H9 (cell line): ENCODE data around the gene SCIMP. TPM values are rescaled to one million over a fixed set of nuclear protein-coding genes. Genes with fewer than 3 reads are reported as not detected.

ENCODE experiments used
- DNase-seq: peaks from one replicate; pipeline ENCODE4 v3.0.0-alpha.2; 2017
- H2AFZ ChIP-seq: one replicate; pipeline ENCODE4 v1.6.1; 2013; ENCODE audit warnings: mild to moderate bottlenecking, low read length, control low read depth, moderate library complexity
- H2AK5ac ChIP-seq: 2 replicates; pipeline ENCODE4 v1.6.1; 2013; ENCODE audit warnings: low read length, control low read depth, mixed read lengths; ENCODE audit not compliant: insufficient read length
- H2BK120ac ChIP-seq: one replicate; pipeline ENCODE4 v1.6.1; 2013; ENCODE audit warnings: low read depth, mild to moderate bottlenecking, low read length, control low read depth, inconsistent platforms; ENCODE audit not compliant: poor library complexity, severe bottlenecking
- H2BK12ac ChIP-seq: 2 replicates; pipeline ENCODE4 v1.6.1; 2013; ENCODE audit warnings: low read length, control low read depth, mixed read lengths, low read depth; ENCODE audit not compliant: insufficient read length
- H2BK15ac ChIP-seq: 2 replicates; pipeline ENCODE4 v1.6.1; 2013; ENCODE audit warnings: low read depth, low read length, control low read depth
- H2BK20ac ChIP-seq: one replicate; pipeline ENCODE4 v1.6.1; 2013; ENCODE audit warnings: low read depth, mild to moderate bottlenecking, low read length, control low read depth, inconsistent platforms; ENCODE audit not compliant: poor library complexity, severe bottlenecking
- H2BK5ac ChIP-seq: 2 replicates; pipeline ENCODE4 v1.6.1; 2013; ENCODE audit warnings: low read length, control low read depth, mixed read lengths; ENCODE audit not compliant: insufficient read length
- H3K14ac ChIP-seq: 2 replicates; pipeline ENCODE4 v1.6.1; 2013; ENCODE audit warnings: low read length, control low read depth; ENCODE audit not compliant: insufficient read depth
- H3K18ac ChIP-seq: 2 replicates; pipeline ENCODE4 v1.6.1; 2013; ENCODE audit warnings: low read depth, mild to moderate bottlenecking, mixed read lengths, low read length, control low read depth; ENCODE audit not compliant: insufficient read length
- H3K23ac ChIP-seq: 2 replicates; pipeline ENCODE4 v1.6.1; 2013; ENCODE audit warnings: low read length, control low read depth, mixed read lengths, low read depth; ENCODE audit not compliant: insufficient read length
- H3K23me2 ChIP-seq: 2 replicates; pipeline ENCODE4 v1.6.1; 2013; ENCODE audit warnings: low read depth, mild to moderate bottlenecking, mixed read lengths, low read length, control low read depth; ENCODE audit not compliant: insufficient read length, poor library complexity, severe bottlenecking
- H3K27ac ChIP-seq: 2 replicates; pipeline ENCODE4 v1.5.1; 2013; ENCODE audit warnings: low read length, control low read depth, mixed read lengths, low read depth; ENCODE audit not compliant: insufficient read length
- H3K27me3 ChIP-seq: 2 replicates; pipeline ENCODE4 v1.6.1; 2013; ENCODE audit warnings: low read length, control low read depth, inconsistent platforms; ENCODE audit not compliant: insufficient read depth
- H3K4ac ChIP-seq: 2 replicates; pipeline ENCODE4 v1.6.1; 2013; ENCODE audit warnings: low read depth, mild to moderate bottlenecking, control low read depth, inconsistent platforms, low read length, moderate library complexity
- H3K4me1 ChIP-seq: 2 replicates; pipeline ENCODE4 v1.6.1; 2013; ENCODE audit warnings: low read length, control low read depth, inconsistent platforms; ENCODE audit not compliant: insufficient read depth
- H3K4me2 ChIP-seq: 2 replicates; pipeline ENCODE4 v1.6.1; 2013; ENCODE audit warnings: low read length, control low read depth, mixed read lengths; ENCODE audit not compliant: insufficient read length, insufficient read depth
- H3K56ac ChIP-seq: 2 replicates; pipeline ENCODE4 v1.6.1; 2013; ENCODE audit warnings: low read depth, mild to moderate bottlenecking, mixed read lengths, low read length, control low read depth; ENCODE audit not compliant: insufficient read length
- H3K79me1 ChIP-seq: 2 replicates; pipeline ENCODE4 v1.6.1; 2013; ENCODE audit warnings: low read depth, mild to moderate bottlenecking, moderate library complexity, low read length, control low read depth, inconsistent platforms; ENCODE audit not compliant: insufficient read depth, poor library complexity, severe bottlenecking
- H3K79me2 ChIP-seq: 2 replicates; pipeline ENCODE4 v1.6.1; 2013; ENCODE audit warnings: low read length, control low read depth, inconsistent platforms; ENCODE audit not compliant: insufficient read depth
- H3K9ac ChIP-seq: 2 replicates; pipeline ENCODE4 v1.6.1; 2013; ENCODE audit warnings: low read length, control low read depth, mixed read lengths; ENCODE audit not compliant: insufficient read length; ENCODE audit errors: extremely low read depth
- H3K9me3 ChIP-seq: one replicate; pipeline ENCODE4 v1.6.1; 2013; ENCODE audit warnings: low read depth, low read length, inconsistent platforms; ENCODE audit not compliant: control insufficient read depth
- H3T11ph ChIP-seq: one replicate; pipeline ENCODE4 v1.6.1; 2013; ENCODE audit warnings: mild to moderate bottlenecking, low read length, control low read depth, inconsistent platforms
- H4K20me1 ChIP-seq: one replicate; pipeline ENCODE4 v1.6.1; 2013; ENCODE audit not compliant: control insufficient read depth, insufficient read length, insufficient read depth
- H4K5ac ChIP-seq: 2 replicates; pipeline ENCODE4 v1.6.1; 2013; ENCODE audit warnings: low read depth, mild to moderate bottlenecking, mixed read lengths, low read length, control low read depth; ENCODE audit not compliant: insufficient read length
- H4K8ac ChIP-seq: replicated peaks from 2 replicates; pipeline ENCODE4 v1.6.1; 2013; ENCODE audit warnings: low read length, control low read depth, mixed read lengths, low read depth; ENCODE audit not compliant: insufficient read length
- H4K91ac ChIP-seq: 2 replicates; pipeline ENCODE4 v1.6.1; 2013; ENCODE audit warnings: low read depth, mild to moderate bottlenecking, moderate library complexity, mixed read lengths, low read length, control low read depth; ENCODE audit not compliant: insufficient read length
- H3K27ac Mint-ChIP-seq, 3 experiments: 2 replicates in 2 of 3; 3 replicates in 1 of 3; pipeline ENCODE4 v1.8.0; 2020 to 2021; ENCODE audit warnings: mixed read lengths in 3 of 3, mild to moderate bottlenecking in 1 of 3, moderate library complexity in 1 of 3
- H3K27me3 Mint-ChIP-seq: 2 replicates; pipeline ENCODE4 v1.8.0; 2021; ENCODE audit warnings: low read depth, mild to moderate bottlenecking, moderate library complexity, mixed read lengths
- H3K36me3 Mint-ChIP-seq, 3 experiments: 2 replicates in 2 of 3; 3 replicates in 1 of 3; pipeline ENCODE4 v1.8.0; 2020 to 2021; ENCODE audit warnings: low read depth in 3 of 3, mixed read lengths in 3 of 3; ENCODE audit not compliant: insufficient read depth in 1 of 3
- H3K4me1 Mint-ChIP-seq, 2 experiments: 2 replicates each; pipeline ENCODE4 v1.8.0; 2020; ENCODE audit warnings: mixed read lengths in 2 of 2
- H3K4me3 Mint-ChIP-seq, 2 experiments: 2 replicates in 1 of 2; 3 replicates in 1 of 2; pipeline ENCODE4 v1.8.0; 2020 to 2021; ENCODE audit warnings: mild to moderate bottlenecking in 2 of 2, mixed read lengths in 2 of 2, moderate library complexity in 1 of 2
- H3K9me3 Mint-ChIP-seq, 2 experiments: 2 replicates in 1 of 2; 3 replicates in 1 of 2; pipeline ENCODE4 v1.8.0; 2020; ENCODE audit warnings: mild to moderate bottlenecking in 2 of 2, mixed read lengths in 2 of 2, moderate library complexity in 1 of 2
- WGBS: extraction: QIAGEN DNeasy Blood & Tissue Kit; methylation state at CpG from one replicate; pipeline ENCODE4 v1.1.7; 2013; ENCODE audit warnings: missing lambda C conversion rate, low lambda C conversion rate, mixed read lengths; ENCODE audit not compliant: insufficient read length; ENCODE audit errors: extremely low coverage; 5-methylcytosine and 5-hydroxymethylcytosine counted together
- total RNA-seq: library from RNA; stranded (reverse); gene quantifications from 2 replicates; pipeline ENCODE4 v1.2.1, GENCODE V29; 2021
- TF ChIP-seq, protein P1 (sequence below): fragments of 200-600 bp; sonication (generic); conservative IDR thresholded peaks from 3 replicates; pipeline ENCODE4 v1.8.0; 2021; ENCODE audit warnings: antibody characterized with exemption, mild to moderate bottlenecking

Gene SCIMP
- total RNA-seq, 1 experiment from 2014 or later: not detected

DNA sequence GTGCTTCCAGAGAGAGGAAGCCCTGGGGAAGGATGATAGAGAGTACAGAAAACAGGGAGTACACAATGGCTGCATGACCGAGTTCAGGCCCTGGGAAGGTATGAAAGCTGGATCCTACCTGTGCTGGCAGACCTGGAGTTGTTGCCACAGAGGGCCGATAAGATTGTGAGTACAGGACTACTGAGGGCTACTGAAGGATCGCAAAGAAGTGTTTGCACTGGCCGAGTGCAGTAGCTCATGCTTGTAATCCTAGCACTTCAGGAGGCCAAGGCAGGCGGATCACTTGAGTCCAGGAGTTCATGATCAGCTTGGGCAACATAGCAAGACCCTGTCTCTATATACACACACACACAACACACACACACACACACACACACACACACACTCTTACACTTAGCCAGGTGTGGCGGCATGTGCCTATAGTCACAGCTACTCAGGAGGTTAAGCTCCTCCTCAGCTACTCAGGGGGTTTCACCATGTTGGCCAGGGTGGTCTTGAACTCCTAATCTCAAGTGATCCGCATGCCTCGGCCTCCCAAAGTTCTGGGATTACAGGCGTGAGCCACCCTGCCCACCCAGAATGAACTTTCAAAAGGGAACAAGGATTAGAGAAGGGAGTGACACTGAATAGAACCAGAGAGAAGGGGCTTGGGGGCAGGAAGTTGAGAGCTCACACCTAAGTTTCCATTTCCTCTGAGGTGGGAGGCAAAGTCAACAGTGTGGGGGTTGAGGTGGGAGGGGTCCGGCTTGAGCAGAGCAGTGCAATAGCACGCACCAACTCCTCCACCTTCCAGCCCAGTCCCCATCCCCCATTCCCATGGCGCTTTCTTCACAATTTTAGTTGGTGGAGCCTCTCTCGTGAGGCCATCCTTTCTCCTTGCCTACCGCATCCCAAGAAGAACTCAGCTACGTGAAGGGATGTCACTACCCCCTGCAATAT lies 7.5 kb downstream of the SCIMP start:
- H3K27ac Mint-ChIP-seq: no peak overlapping the region; a peak in 1 of 7 replicates
- Histone ChIP-seq H2BK12ac (no peak overlapping the region), H3K23ac (no peak overlapping the region), H4K20me1 (no peaks in the 10 kb centered on the region), H3K9ac (no peak overlapping the region), H3K79me1 (no peaks in the 10 kb centered on the region), H3K18ac (no peak overlapping the region), H2AFZ (no peak overlapping the region), H4K8ac (no peak overlapping the region), H3K4me2 (no peak overlapping the region), H4K5ac (no peak overlapping the region), H3T11ph (no peak overlapping the region), H2BK5ac (no peak overlapping the region), H2BK120ac (no peak overlapping the region), H3K4ac (no peak overlapping the region), H3K9me3 (no peaks in the 10 kb centered on the region), H3K14ac (no peak overlapping the region), H2BK20ac (no peak overlapping the region), H3K27ac (no peak overlapping the region), H4K91ac (no peak overlapping the region), H2AK5ac (no peak overlapping the region), H3K56ac (no peak overlapping the region), H3K79me2 (no peaks in the 10 kb centered on the region), H3K4me1 (no peaks in the 10 kb centered on the region), H3K27me3 (no peaks in the 10 kb centered on the region), H2BK15ac (no peak overlapping the region), H3K23me2 (no peaks in the 10 kb centered on the region)
- TF ChIP-seq, protein P1, sequence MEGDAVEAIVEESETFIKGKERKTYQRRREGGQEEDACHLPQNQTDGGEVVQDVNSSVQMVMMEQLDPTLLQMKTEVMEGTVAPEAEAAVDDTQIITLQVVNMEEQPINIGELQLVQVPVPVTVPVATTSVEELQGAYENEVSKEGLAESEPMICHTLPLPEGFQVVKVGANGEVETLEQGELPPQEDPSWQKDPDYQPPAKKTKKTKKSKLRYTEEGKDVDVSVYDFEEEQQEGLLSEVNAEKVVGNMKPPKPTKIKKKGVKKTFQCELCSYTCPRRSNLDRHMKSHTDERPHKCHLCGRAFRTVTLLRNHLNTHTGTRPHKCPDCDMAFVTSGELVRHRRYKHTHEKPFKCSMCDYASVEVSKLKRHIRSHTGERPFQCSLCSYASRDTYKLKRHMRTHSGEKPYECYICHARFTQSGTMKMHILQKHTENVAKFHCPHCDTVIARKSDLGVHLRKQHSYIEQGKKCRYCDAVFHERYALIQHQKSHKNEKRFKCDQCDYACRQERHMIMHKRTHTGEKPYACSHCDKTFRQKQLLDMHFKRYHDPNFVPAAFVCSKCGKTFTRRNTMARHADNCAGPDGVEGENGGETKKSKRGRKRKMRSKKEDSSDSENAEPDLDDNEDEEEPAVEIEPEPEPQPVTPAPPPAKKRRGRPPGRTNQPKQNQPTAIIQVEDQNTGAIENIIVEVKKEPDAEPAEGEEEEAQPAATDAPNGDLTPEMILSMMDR: no peak
- no peaks in the 10 kb centered on the region for H3K9me3 Mint-ChIP-seq
- WGBS: no CpG with 5 or more reads among the region's 15 CpGs
- H3K27me3 Mint-ChIP-seq: no peaks in the 10 kb centered on the region
- H3K4me3 Mint-ChIP-seq: no peak overlapping the region
- no peaks in the 10 kb centered on the region; a peak in 1 of 7 replicates for H3K36me3 Mint-ChIP-seq
- DNase-seq: no peak
- no peaks in the 10 kb centered on the region for H3K4me1 Mint-ChIP-seq
